Natural killer cell treated with Interleukin-12 subunit alpha and Interleukin-12 subunit beta and Interleukin-15 and Interleukin-18, amount 100 ng/mL, for 72 hours (primary cell): Measurements from ENCODE around the gene ARHGAP29. TPM values are rescaled to one million over a fixed set of nuclear protein-coding genes. Genes with fewer than 3 reads are reported as not detected.

Experiments
- ATAC-seq, 2 donors: fragments of 150-1000 bp; cut with Tn5 transposase in 1 of 2; sonication (Bioruptor Pico), chemical (Tn5 transposase) in 1 of 2; 2 replicates each; pipeline ENCODE4 v1.10.0; 2021
- DNase-seq: peaks from one replicate; pipeline ENCODE4 v3.0.0; 2022; ENCODE audit warnings: low spot score
- H3K27ac Mint-ChIP-seq, 2 donors: 1 replicate in 1 of 2; 2 replicates in 1 of 2; pipeline ENCODE4 v1.8.0; 2022; ENCODE audit warnings: mixed read lengths in 2 of 2, mild to moderate bottlenecking in 1 of 2, moderate library complexity in 1 of 2
- H3K27me3 Mint-ChIP-seq, 2 donors: 1 replicate in 1 of 2; 2 replicates in 1 of 2; pipeline ENCODE4 v1.8.0; 2022; ENCODE audit warnings: mixed read lengths in 2 of 2
- H3K36me3 Mint-ChIP-seq: one replicate; pipeline ENCODE4 v1.8.0; 2022; ENCODE audit warnings: mixed read lengths
- H3K4me1 Mint-ChIP-seq, 2 donors: 1 replicate in 1 of 2; 2 replicates in 1 of 2; pipeline ENCODE4 v1.8.0; 2022; ENCODE audit warnings: low read depth in 2 of 2, mixed read lengths in 2 of 2, mild to moderate bottlenecking in 1 of 2
- H3K4me3 Mint-ChIP-seq: one replicate; pipeline ENCODE4 v1.8.0; 2022; ENCODE audit warnings: mixed read lengths
- H3K9me3 Mint-ChIP-seq: 2 replicates; pipeline ENCODE4 v1.8.0; 2022; ENCODE audit warnings: mixed read lengths
- total RNA-seq, 2 donors: library from RNA; stranded (reverse); gene quantifications; one replicate each; pipeline ENCODE4 v1.2.3, GENCODE V29; 2022

The ARHGAP29 gene
- total RNA-seq, 2 donors from 2014 or later, result not detected

DNA sequence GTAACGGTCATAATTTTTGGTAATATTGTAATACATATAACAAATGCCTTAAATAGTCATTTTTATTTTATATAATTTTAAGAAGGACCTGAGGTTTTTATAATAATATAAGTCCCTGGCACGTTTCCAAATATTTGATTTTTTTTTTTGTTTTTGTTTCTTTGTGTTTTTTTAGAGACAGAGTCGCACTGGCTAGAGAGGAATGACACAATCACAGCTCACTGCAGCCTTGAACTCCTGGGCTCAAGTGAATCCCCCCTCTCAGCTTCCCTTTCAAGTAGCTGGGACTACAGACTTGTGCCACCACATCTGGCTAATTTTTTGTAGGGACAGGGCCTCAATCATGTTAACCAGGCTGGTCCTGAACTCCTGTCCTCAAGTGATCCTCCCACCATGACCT lies 29.7 kb downstream of the ARHGAP29 start:
- Mint-ChIP-seq H3K4me1 (no peaks in the 10 kb centered on the region), H3K27ac (no peak overlapping the region), H3K36me3 (no peaks in the 10 kb centered on the region), H3K4me3 (no peak overlapping the region), H3K9me3 (no peaks in the 10 kb centered on the region), H3K27me3 (peaks cover 9 to 11% of the 10 kb centered on the region in 2 donors)
- no peak for ATAC-seq
- no peak for DNase-seq

DNA sequence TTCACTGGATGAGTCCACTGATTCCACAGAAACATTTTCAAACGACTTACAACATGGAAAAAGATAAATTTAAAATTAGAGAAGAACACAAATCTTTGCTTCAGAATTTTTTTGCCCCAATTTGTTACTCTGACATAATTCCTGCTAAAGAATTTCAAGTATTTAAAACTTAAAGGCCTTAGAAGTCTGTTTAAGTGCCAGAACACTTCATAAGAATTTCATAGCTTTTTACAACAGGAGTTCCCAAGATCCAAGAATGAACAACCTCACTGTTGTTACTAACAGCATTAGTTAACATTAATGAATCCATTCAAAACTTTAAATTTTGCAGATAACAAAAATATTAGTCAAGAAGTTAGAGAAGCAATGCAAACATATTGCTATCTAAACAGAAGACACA lies 31.7 kb downstream of the ARHGAP29 start:
- Mint-ChIP-seq H3K27me3 (peaks cover 13 to 14% of the 10 kb centered on the region in 2 donors), H3K4me3 (no peak overlapping the region), H3K27ac (no peak overlapping the region), H3K9me3 (no peaks in the 10 kb centered on the region), H3K36me3 (no peaks in the 10 kb centered on the region), H3K4me1 (no peaks in the 10 kb centered on the region)
- ATAC-seq (no peak), DNase-seq (no peak)

DNA sequence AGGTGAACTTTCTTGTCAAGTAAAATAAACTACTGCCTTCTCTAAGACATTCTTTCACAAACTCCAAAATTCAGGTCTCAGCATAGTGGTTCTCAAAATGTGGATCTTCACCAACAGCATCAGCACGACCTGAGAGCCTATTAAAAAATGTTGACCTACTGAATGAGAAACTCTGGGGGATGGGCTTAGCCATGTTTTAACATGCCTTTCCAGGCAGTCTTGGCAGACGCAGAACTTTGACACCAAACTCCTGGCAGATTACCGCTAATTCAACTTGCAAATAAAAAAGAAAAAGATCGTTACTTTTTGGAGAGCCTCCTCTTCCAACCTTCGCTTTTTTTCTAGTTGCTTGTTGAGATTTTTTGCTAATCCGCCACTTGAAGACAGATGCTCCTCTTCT lies 35.1 kb downstream of the ARHGAP29 start:
- Mint-ChIP-seq H3K27ac (no peak overlapping the region), H3K27me3 (peaks cover 24 to 25% of the 10 kb centered on the region in 2 donors), H3K4me1 (no peaks in the 10 kb centered on the region), H3K9me3 (no peaks in the 10 kb centered on the region), H3K36me3 (no peaks in the 10 kb centered on the region), H3K4me3 (no peak overlapping the region)
- ATAC-seq, result no peak
- no peak for DNase-seq

DNA sequence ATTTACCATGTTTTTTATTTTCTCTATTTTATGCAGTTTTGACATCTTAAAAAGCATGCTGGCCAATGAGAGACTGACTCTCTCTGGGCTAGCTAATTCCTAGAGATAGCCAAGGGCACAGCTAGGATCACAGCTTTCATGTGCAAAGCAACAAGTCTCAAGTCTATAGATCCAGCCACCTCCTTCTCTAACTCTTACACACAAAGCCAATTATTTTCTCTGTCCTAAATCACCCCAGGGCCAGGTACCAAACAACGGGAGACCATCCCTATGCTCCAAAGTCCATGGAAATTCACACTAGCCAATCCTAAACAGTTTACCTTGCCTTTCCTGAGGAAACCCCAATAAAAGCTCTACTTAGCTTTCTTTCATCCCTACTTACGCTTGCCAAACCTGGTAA lies 38.0 kb downstream of the ARHGAP29 start:
- Mint-ChIP-seq H3K27ac (no peak overlapping the region), H3K4me1 (no peaks in the 10 kb centered on the region), H3K36me3 (no peaks in the 10 kb centered on the region), H3K4me3 (no peak overlapping the region), H3K9me3 (no peaks in the 10 kb centered on the region), H3K27me3 (peaks cover 25 to 40% of the 10 kb centered on the region in 2 donors)
- DNase-seq, result no peak
- ATAC-seq, result no peak

DNA sequence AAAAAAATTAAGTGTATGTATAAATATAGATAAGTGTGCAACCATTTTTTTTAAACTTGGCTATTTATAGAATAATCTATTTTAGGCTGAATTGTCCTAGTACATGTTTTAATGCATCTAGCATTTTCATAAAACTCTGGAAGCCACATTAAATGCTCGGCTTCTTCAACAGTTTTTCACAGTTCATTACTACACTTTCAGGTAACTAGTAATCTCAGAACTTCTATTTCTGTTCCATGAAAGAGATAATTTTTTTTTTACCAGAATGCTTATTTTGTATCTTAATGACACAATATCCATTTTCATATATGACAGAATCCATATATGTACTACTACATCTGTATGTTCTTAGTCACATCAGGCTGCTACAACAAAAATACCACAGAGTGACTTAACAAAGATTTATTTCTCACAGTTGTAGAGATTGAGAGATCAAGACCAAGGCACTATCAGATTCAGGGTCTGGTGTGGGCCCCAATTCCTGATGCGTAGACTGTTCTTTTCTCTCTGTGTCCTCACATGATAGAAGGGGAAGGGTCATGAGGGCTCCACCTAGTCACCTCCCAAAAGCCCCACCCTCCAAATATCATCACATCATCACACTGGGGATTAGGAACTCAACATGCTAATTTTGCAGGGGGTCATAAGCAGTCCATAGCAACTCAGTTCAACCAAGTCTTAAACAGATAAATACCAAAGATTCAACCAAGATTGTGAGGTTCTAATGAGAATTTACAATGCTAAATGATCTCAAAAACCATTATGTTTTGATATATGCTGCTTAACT lies 43.1 kb downstream of the ARHGAP29 start:
- no peaks in the 10 kb centered on the region for H3K36me3 Mint-ChIP-seq
- ATAC-seq (no peak), DNase-seq (no peak)
- H3K4me3 Mint-ChIP-seq, result no peak overlapping the region
- no peaks in the 10 kb centered on the region for H3K4me1 Mint-ChIP-seq
- H3K27me3 Mint-ChIP-seq, result peaks cover 19 to 60% of the 10 kb centered on the region in 2 donors
- no peak overlapping the region for H3K27ac Mint-ChIP-seq
- no peaks in the 10 kb centered on the region for H3K9me3 Mint-ChIP-seq

DNA sequence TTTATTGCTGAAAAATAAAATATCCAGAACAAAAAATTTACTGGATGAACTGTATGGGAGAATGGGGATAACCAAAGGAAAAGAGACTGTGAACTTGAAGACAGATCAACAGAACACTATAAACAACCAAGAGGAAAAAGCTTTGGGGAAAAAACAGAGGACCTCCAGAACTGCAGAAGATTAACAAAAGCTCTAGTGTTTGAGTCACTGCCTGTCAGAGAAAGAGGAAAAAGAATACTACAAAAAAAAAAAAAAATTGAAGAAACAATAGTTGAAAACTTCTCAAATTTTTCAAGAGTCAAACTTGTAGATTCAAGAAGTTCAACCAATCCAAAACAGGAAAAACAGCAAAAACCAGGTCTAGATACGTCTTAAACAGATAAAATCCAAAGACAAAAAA lies 44.3 kb downstream of the ARHGAP29 start:
- H3K27ac Mint-ChIP-seq, result no peak overlapping the region
- no peaks in the 10 kb centered on the region for H3K9me3 Mint-ChIP-seq
- H3K4me1 Mint-ChIP-seq, result no peaks in the 10 kb centered on the region
- peaks cover 19 to 59% of the 10 kb centered on the region in 2 donors for H3K27me3 Mint-ChIP-seq
- no peak for ATAC-seq
- no peaks in the 10 kb centered on the region for H3K36me3 Mint-ChIP-seq
- no peak overlapping the region for H3K4me3 Mint-ChIP-seq
- no peak for DNase-seq

DNA sequence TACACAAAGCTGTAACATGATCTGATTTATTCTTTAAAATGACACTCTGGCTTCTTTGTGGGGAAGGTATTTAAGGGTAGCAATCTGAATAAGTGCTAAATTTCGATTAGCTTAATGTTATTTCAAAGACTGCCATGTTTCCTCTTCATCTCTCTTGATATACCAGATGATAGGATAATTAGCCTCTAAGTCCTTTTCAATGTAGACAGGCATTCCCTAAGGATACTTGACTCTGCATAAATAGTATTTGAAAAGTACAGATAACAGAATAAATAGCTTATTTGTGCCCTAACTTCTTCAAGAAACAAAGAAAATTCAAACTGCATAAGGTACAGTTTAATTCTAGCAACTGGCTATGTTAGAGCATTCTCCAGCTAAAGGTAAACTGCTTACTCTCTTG lies 46.2 kb downstream of the ARHGAP29 start:
- Mint-ChIP-seq H3K9me3 (no peaks in the 10 kb centered on the region), H3K27ac (no peak overlapping the region), H3K4me3 (no peak overlapping the region), H3K4me1 (no peaks in the 10 kb centered on the region), H3K36me3 (no peaks in the 10 kb centered on the region), H3K27me3 (peaks cover 14 to 48% of the 10 kb centered on the region in 2 donors)
- DNase-seq (no peak), ATAC-seq (no peak)

DNA sequence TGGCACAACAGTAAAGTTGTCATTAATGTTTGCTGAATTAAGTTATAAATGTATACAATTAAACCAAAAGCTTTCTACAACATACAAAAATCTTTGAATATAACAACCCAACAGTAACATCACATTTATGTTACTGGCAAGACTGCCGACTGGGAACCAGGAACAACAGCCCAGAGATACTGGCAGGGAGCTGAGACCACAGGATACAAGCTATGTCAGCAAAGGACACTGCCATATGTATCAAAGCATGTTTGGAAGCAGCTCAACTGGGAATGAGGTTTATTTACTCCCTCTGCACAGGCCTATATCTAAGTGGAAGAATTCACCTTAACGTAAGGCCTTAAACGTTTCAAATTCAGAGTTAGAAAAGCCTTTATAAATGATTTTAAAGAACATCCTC lies 50.4 kb downstream of the ARHGAP29 start:
- H3K36me3 Mint-ChIP-seq, result no peaks in the 10 kb centered on the region
- no peak for ATAC-seq

GRCh38 chr1:94183197-94183815 lies 54.1 kb downstream of the ARHGAP29 start:
- Mint-ChIP-seq H3K36me3 (no peaks in the 10 kb centered on the region), H3K27me3 (peaks cover 32 to 41% of the 10 kb centered on the region in 2 donors), H3K4me3 (no peak overlapping the region), H3K4me1 (no peaks in the 10 kb centered on the region), H3K9me3 (no peaks in the 10 kb centered on the region), H3K27ac (no peak overlapping the region)
- no peak for DNase-seq
- no peak for ATAC-seq

More for the DNA sequence above, 50.4 kb downstream of the ARHGAP29 start:
- Mint-ChIP-seq H3K4me1 (no peaks in the 10 kb centered on the region), H3K27ac (no peak overlapping the region), H3K9me3 (no peaks in the 10 kb centered on the region), H3K4me3 (no peak overlapping the region), H3K27me3 (peaks cover 13 to 34% of the 10 kb centered on the region in 2 donors)
- no peak for DNase-seq

- no peaks in the 10 kb centered on the region for H3K4me1 Mint-ChIP-seq
- ATAC-seq (no peak), DNase-seq (no peak)
- peaks cover 33 to 41% of the 10 kb centered on the region in 2 donors for H3K27me3 Mint-ChIP-seq
- no peaks in the 10 kb centered on the region for H3K9me3 Mint-ChIP-seq
- H3K27ac Mint-ChIP-seq, result no peak overlapping the region
- no peak overlapping the region for H3K4me3 Mint-ChIP-seq
- no peaks in the 10 kb centered on the region for H3K36me3 Mint-ChIP-seq
Observed at GRCh38 chr1:94182191-94182590, 55.2 kb downstream of the ARHGAP29 start.

DNA sequence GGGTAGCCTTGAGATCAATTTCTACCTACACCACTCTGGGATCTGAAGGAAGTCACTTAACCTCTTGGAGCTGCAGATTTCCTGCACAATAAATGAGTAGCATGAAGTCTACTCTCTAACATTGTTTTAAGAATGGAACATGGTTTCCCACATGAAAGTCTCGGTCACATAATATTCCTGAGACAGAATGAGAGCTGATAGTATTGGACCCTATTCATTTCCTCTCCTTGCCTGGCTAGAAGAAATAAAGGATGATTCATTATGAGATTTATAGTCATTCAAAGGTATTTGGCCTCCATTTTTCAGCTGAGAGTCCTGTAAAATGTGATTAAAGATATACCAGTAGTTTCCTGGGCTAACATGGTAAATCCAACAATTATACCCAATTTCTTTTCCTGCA lies 56.7 kb downstream of the ARHGAP29 start:
- Mint-ChIP-seq H3K36me3 (no peaks in the 10 kb centered on the region), H3K27ac (no peak overlapping the region), H3K4me1 (no peaks in the 10 kb centered on the region), H3K4me3 (no peak overlapping the region), H3K27me3 (peaks cover 33 to 42% of the 10 kb centered on the region in 2 donors), H3K9me3 (no peaks in the 10 kb centered on the region)
- ATAC-seq (no peak), DNase-seq (no peak)

DNA sequence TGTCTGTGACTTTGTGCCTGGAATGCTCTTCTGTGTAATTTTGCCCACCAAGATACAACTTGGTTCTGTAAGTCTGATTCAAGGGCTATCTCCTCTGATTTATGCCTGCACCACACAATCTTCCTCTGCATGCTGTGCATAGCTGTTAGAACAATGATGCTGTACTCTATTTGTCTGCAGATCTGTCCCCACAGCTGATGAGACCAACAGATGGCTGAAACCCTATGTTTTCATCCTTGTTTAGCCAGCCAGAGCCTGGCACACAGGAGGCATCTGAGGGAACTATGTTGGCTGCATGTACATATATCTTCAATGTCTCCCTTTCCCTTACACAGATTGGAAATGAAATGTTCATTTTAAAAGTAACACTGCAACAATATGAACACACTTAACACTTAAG lies 58.5 kb downstream of the ARHGAP29 start:
- DNase-seq, result no peak
- no peak overlapping the region for H3K4me3 Mint-ChIP-seq
- no peaks in the 10 kb centered on the region for H3K4me1 Mint-ChIP-seq
- H3K27me3 Mint-ChIP-seq, result peaks cover 42 to 48% of the 10 kb centered on the region in 2 donors
- no peaks in the 10 kb centered on the region for H3K9me3 Mint-ChIP-seq
- H3K27ac Mint-ChIP-seq, result no peak overlapping the region
- no peaks in the 10 kb centered on the region for H3K36me3 Mint-ChIP-seq
- ATAC-seq, result no peak

GRCh38 chr1:94169126-94169525 lies 68.3 kb downstream of the ARHGAP29 start:
- DNase-seq (no peak), ATAC-seq (no peak)
- no peak overlapping the region for H3K4me3 Mint-ChIP-seq
- no peak overlapping the region for H3K27ac Mint-ChIP-seq
- no peaks in the 10 kb centered on the region for H3K9me3 Mint-ChIP-seq
- no peaks in the 10 kb centered on the region for H3K36me3 Mint-ChIP-seq
- peaks cover 19 to 28% of the 10 kb centered on the region in 2 donors for H3K27me3 Mint-ChIP-seq
- no peaks in the 10 kb centered on the region for H3K4me1 Mint-ChIP-seq

GRCh38 chr1:94165843-94166242 lies 71.5 kb downstream of the ARHGAP29 start:
- H3K36me3 Mint-ChIP-seq, result no peaks in the 10 kb centered on the region
- H3K4me3 Mint-ChIP-seq, result no peak overlapping the region
- H3K27ac Mint-ChIP-seq, result no peak overlapping the region
- ATAC-seq (no peak), DNase-seq (no peak)
- H3K4me1 Mint-ChIP-seq, result no peaks in the 10 kb centered on the region
- H3K27me3 Mint-ChIP-seq, result peaks cover 16 to 31% of the 10 kb centered on the region in 2 donors
- no peaks in the 10 kb centered on the region for H3K9me3 Mint-ChIP-seq
